IMR-90 (cell line): ENCODE results near the gene SLC9A9. TPM values are rescaled to one million over a fixed set of nuclear protein-coding genes. Genes with fewer than 3 reads are reported as not detected.

Experiments
- ATAC-seq: fragments of 200-7000 bp; cut with Tn5 transposase; 2 replicates; pipeline ENCODE4 v1.9.1; 2020; ENCODE audit warnings: low read depth, mild to moderate bottlenecking, moderate library complexity
- BruUV-seq: library from RNA; stranded (reverse); fragments of 400-500 nt; replicated peaks from 2 replicates; lab custom pipeline; 2021; lab: Mats Ljungman, UMichigan
- CTCF ChIA-PET: fragments of 300-600 bp; formaldehyde crosslinking; extraction: SDS; loops from one replicate; lab custom pipeline; 2021; ENCODE audit warnings: antibody characterized with exemption; lab: Yijun Ruan, JAX
- POLR2A ChIA-PET: fragments of 300-600 bp; sonication (Branson Sonifier 250); formaldehyde crosslinking; loops from one replicate; lab custom pipeline; 2022; ENCODE audit warnings: antibody characterized with exemption; ENCODE audit not compliant: unreplicated experiment; lab: Charles Lee
- DNase-seq: peaks from one replicate; pipeline ENCODE4 v3.0.0; 2013
- H2AFZ ChIP-seq: replicated peaks from 2 replicates; pipeline ENCODE3; 2013; ENCODE audit warnings: low read length, mild to moderate bottlenecking; ENCODE audit not compliant: poor library complexity
- H2AK5ac ChIP-seq: 2 replicates; pipeline ENCODE4 v1.6.1; 2013; ENCODE audit warnings: low read depth, low read length, inconsistent platforms
- H2AK9ac ChIP-seq: replicated peaks from 2 replicates; pipeline ENCODE3; 2013; ENCODE audit warnings: mild to moderate bottlenecking, low read depth, low read length, moderate library complexity; ENCODE audit not compliant: poor library complexity
- H2BK120ac ChIP-seq: 2 replicates; pipeline ENCODE4 v1.6.1; 2013; ENCODE audit warnings: low read depth, low read length, inconsistent platforms
- H2BK15ac ChIP-seq: 3 replicates; pipeline ENCODE4 v1.6.1; 2013; ENCODE audit warnings: low read depth, low read length, inconsistent platforms
- H2BK20ac ChIP-seq: 2 replicates; pipeline ENCODE4 v1.6.1; 2013; ENCODE audit warnings: low read depth, mild to moderate bottlenecking, inconsistent platforms, low read length, moderate library complexity
- H2BK5ac ChIP-seq: 2 replicates; pipeline ENCODE4 v1.6.1; 2013; ENCODE audit warnings: mild to moderate bottlenecking, low read depth, low read length, inconsistent platforms; ENCODE audit not compliant: poor library complexity, severe bottlenecking
- H3K14ac ChIP-seq: replicated peaks from 2 replicates; pipeline ENCODE4 v1.6.1; 2013; ENCODE audit warnings: low read depth, low read length, inconsistent platforms
- H3K18ac ChIP-seq: 2 replicates; pipeline ENCODE4 v1.6.1; 2013; ENCODE audit warnings: low read depth, low read length, control low read depth
- H3K23ac ChIP-seq: 2 replicates; pipeline ENCODE4 v1.6.1; 2013; ENCODE audit warnings: low read depth, low read length, inconsistent platforms
- H3K27ac ChIP-seq: 2 replicates; pipeline ENCODE4 v1.5.1; 2013; ENCODE audit warnings: mild to moderate bottlenecking, control low read depth, low read length; ENCODE audit not compliant: insufficient read depth
- H3K27me3 ChIP-seq: 2 replicates; pipeline ENCODE4 v1.6.1; 2013; ENCODE audit warnings: low read length; ENCODE audit not compliant: control insufficient read depth, insufficient read depth
- H3K36me3 ChIP-seq: 2 replicates; pipeline ENCODE4 v1.6.1; 2013; ENCODE audit warnings: low read length, mixed read lengths; ENCODE audit not compliant: control insufficient read depth, insufficient read depth
- H3K4ac ChIP-seq: 2 replicates; pipeline ENCODE4 v1.6.1; 2013; ENCODE audit warnings: low read depth, low read length, inconsistent platforms
- H3K4me1 ChIP-seq: 2 replicates; pipeline ENCODE4 v1.6.1; 2013; ENCODE audit warnings: low read length, mixed read lengths; ENCODE audit not compliant: control insufficient read depth, insufficient read depth
- H3K4me2 ChIP-seq: 2 replicates; pipeline ENCODE4 v1.6.1; 2013; ENCODE audit warnings: low read depth, mild to moderate bottlenecking, control low read depth, low read length, moderate library complexity
- H3K4me3 ChIP-seq: 2 replicates; pipeline ENCODE4 v1.5.1; 2013; ENCODE audit warnings: low read depth, mild to moderate bottlenecking, control low read depth, low read length, moderate library complexity; ENCODE audit not compliant: insufficient read depth
- H3K56ac ChIP-seq: 2 replicates; pipeline ENCODE4 v1.6.1; 2013; ENCODE audit warnings: low read length, inconsistent platforms; ENCODE audit not compliant: insufficient read depth; ENCODE audit errors: extremely low read depth
- H3K79me1 ChIP-seq, 2 experiments: 2 replicates each; pipeline ENCODE4 v1.6.1; 2013; ENCODE audit warnings: low read length in 2 of 2, inconsistent platforms in 1 of 2, low read depth in 1 of 2
- H3K9ac ChIP-seq: 2 replicates; pipeline ENCODE4 v1.6.1; 2013; ENCODE audit warnings: low read depth, low read length, control low read depth
- H3K9me1 ChIP-seq: 2 replicates; pipeline ENCODE4 v1.6.1; 2013; ENCODE audit warnings: low read length, inconsistent platforms; ENCODE audit not compliant: insufficient read depth
- H3K9me3 ChIP-seq: 2 replicates; pipeline ENCODE4 v1.6.1; 2013; ENCODE audit warnings: low read length; ENCODE audit not compliant: control insufficient read depth, insufficient read depth
- H4K20me1 ChIP-seq: 2 replicates; pipeline ENCODE4 v1.6.1; 2013; ENCODE audit warnings: low read length, inconsistent platforms; ENCODE audit not compliant: insufficient read depth
- H4K5ac ChIP-seq: 2 replicates; pipeline ENCODE4 v1.6.1; 2013; ENCODE audit warnings: mild to moderate bottlenecking, low read depth, low read length, control low read depth
- H4K8ac ChIP-seq, 2 experiments: 2 replicates each; pipeline ENCODE4 v1.6.1; 2013; ENCODE audit warnings: low read depth in 2 of 2, low read length in 2 of 2, control low read depth in 1 of 2, inconsistent platforms in 1 of 2
- H4K91ac ChIP-seq: 2 replicates; pipeline ENCODE4 v1.6.1; 2013; ENCODE audit warnings: low read depth, low read length, inconsistent platforms; ENCODE audit not compliant: insufficient read depth
- BHLHE40 ChIP-seq: fragments of 150-350 bp; IDR thresholded peaks from 2 replicates; pipeline ENCODE4 v1.6.1; 2016; ENCODE audit warnings: mild to moderate bottlenecking, low read depth, low read length
- CEBPB ChIP-seq: IDR thresholded peaks from 2 replicates; pipeline ENCODE4 v1.6.1; 2012; ENCODE audit warnings: low read depth, low read length, improper control_type of control experiment
- FOS ChIP-seq: fragments of 150-350 bp; IDR thresholded peaks from 2 replicates; pipeline ENCODE4 v1.6.1; 2016; ENCODE audit warnings: low read depth, low read length
- MAFK ChIP-seq: IDR thresholded peaks from 2 replicates; pipeline ENCODE4 v1.6.1; 2012; ENCODE audit warnings: low read depth, low read length, improper control_type of control experiment
- MAZ ChIP-seq: IDR thresholded peaks from 2 replicates; pipeline ENCODE4 v1.6.1; 2012; ENCODE audit warnings: low read depth, mild to moderate bottlenecking, low read length, improper control_type of control experiment, moderate library complexity, borderline replicate concordance
- MXI1 ChIP-seq: IDR thresholded peaks from 2 replicates; pipeline ENCODE4 v1.6.1; 2012; ENCODE audit warnings: low read depth, mild to moderate bottlenecking, low read length, moderate library complexity, borderline replicate concordance
- NFE2L2 ChIP-seq: fragments of 150-350 bp; IDR thresholded peaks from 2 replicates; pipeline ENCODE4 v1.6.1; 2016; ENCODE audit warnings: low read depth, mild to moderate bottlenecking, low read length
- POLR2A ChIP-seq: IDR thresholded peaks from 2 replicates; pipeline ENCODE4 v1.6.1; 2012; ENCODE audit warnings: mild to moderate bottlenecking, low read depth, low read length
- RAD21 ChIP-seq: IDR thresholded peaks from 2 replicates; pipeline ENCODE4 v1.6.1; 2012; ENCODE audit warnings: low read length, improper control_type of control experiment
- RCOR1 ChIP-seq: IDR thresholded peaks from 2 replicates; pipeline ENCODE4 v1.6.1; 2012; ENCODE audit warnings: mild to moderate bottlenecking, low read length, improper control_type of control experiment; ENCODE audit not compliant: insufficient replicate concordance
- RFX5 ChIP-seq: IDR thresholded peaks from 2 replicates; pipeline ENCODE4 v1.8.0; 2012; ENCODE audit warnings: low read depth, mild to moderate bottlenecking, low read length, moderate library complexity
- SMC3 ChIP-seq: fragments of 150-350 bp; IDR thresholded peaks from 2 replicates; pipeline ENCODE4 v1.6.1; 2016; ENCODE audit warnings: low read depth, mild to moderate bottlenecking, antibody characterized with exemption, low read length, moderate library complexity
- WGBS, 2 experiments: methylation state at CpG; one replicate each; pipeline versions ENCODE4 v1.1.5 to v1.1.7; 2013; ENCODE audit warnings: missing lambda C conversion rate in 2 of 2; ENCODE audit not compliant: insufficient read length in 1 of 2; ENCODE audit errors: extremely low coverage in 2 of 2; 5-methylcytosine and 5-hydroxymethylcytosine counted together
- dilution Hi-C: fragments of 300-500 bp; cut with HindIII; formaldehyde crosslinking; loops from one replicate; pipeline ENCODE4 v1.14.3; 2018; ENCODE audit warnings: low sequenced_read_pairs; ENCODE audit not compliant: unreplicated experiment
- in situ Hi-C: fragments of 300-500 bp; cut with MboI; formaldehyde crosslinking; loops from 3 replicates; pipeline ENCODE4 v1.14.3; 2019; ENCODE audit warnings: low sequenced_read_pairs, inconsistent platforms, mixed read lengths
- intact Hi-C: fragments of 100-400 bp; cut with micrococcal nuclease; formaldehyde crosslinking; loops from 2 replicates; pipeline ENCODE4 v1.10.0; 2022
- polyA plus RNA-seq, 3 experiments: library from polyadenylated mRNA; depleted of rRNA; stranded (reverse); fragments of >200 nt; gene quantifications; 2 replicates each; pipeline ENCODE4 v1.2.3, GENCODE V29; 2012; ENCODE audit warnings: low replicate concordance in 1 of 3
- total RNA-seq: library from RNA; depleted of rRNA; stranded (reverse); fragments of >200 nt; gene quantifications from 2 replicates; pipeline ENCODE4 v1.2.3, GENCODE V29; 2012
- TF ChIP-seq, protein P1 (sequence below): fragments of 150-350 bp; IDR thresholded peaks from 2 replicates; pipeline ENCODE4 v1.6.1; 2016; ENCODE audit warnings: low read depth, mild to moderate bottlenecking, low read length, moderate library complexity, borderline replicate concordance
- TF ChIP-seq, protein P2 (sequence below): conservative IDR thresholded peaks from 2 replicates; pipeline ENCODE4 v1.5.1; 2012; ENCODE audit warnings: mild to moderate bottlenecking, low read depth, low read length, improper control_type of control experiment
- TF ChIP-seq, protein P3 (sequence below): fragments of 150-350 bp; IDR thresholded peaks from 2 replicates; pipeline ENCODE4 v1.6.1; 2017; ENCODE audit warnings: mild to moderate bottlenecking, antibody characterized with exemption, low read length, low read depth

Gene SLC9A9
- total and polyA plus RNA-seq, 2 of the 4 experiments (the other 2 are of a cell fraction) = 1.4 to 2.3 TPM

DNA sequence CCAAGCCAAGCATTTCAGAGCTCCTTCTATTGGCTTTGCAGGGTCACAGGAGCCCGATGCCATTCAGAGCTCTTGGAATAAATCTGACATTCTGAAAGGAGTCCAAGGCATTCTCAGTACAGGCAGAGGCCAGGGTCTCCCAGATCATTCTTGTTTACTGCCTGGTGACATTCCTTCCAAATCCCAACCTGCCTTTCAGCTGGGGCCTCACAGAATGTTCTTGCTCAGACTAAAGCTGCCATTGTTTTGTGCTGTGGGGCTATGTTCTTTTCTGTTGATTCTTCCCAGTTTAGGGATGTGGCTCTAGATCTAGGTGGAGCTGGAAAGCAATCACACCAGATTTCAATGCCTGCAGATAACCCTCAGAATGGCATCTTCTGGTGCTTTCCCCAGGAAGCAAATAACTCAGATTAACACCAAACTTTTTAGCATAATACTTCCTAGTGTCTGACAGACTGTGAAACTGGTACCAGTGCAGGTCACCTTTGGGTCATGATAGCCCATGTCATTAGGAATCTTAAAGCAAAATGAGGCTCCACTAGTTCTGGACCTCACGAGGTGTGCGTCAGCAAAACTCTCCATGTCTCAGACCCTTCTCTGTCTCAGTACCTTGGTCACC is 561.8 kb downstream of the SLC9A9 start:
- Histone ChIP-seq H3K56ac (no peak overlapping the region), H3K27ac (no peak overlapping the region), H2BK20ac (no peak overlapping the region), H3K4ac (no peak overlapping the region), H3K9me1 (no peaks in the 10 kb centered on the region), H3K27me3 (peaks cover 8% of the 10 kb centered on the region; the same call in 1 of the 2 replicates), H3K4me1 (no peaks in the 10 kb centered on the region), H3K4me3 (no peak overlapping the region), H3K36me3 (no peaks in the 10 kb centered on the region), H2AK9ac (no peak overlapping the region), H4K20me1 (no peaks in the 10 kb centered on the region), H3K9ac (no peak overlapping the region), H2AFZ (no peak overlapping the region), H3K4me2 (no peak overlapping the region), H2BK15ac (no peak overlapping the region), H3K23ac (no peak overlapping the region), H4K8ac (no peak overlapping the region), H3K79me1 (no peaks in the 10 kb centered on the region), H4K91ac (no peak overlapping the region), H2AK5ac (no peak overlapping the region), H3K9me3 (no peaks in the 10 kb centered on the region), H3K18ac (no peak overlapping the region), H2BK120ac (no peak overlapping the region), H3K14ac (no peak overlapping the region), H4K5ac (no peak overlapping the region), H2BK5ac (no peak overlapping the region)
- TF ChIP-seq MAZ = no peak
- TF ChIP-seq RCOR1 = no peak
- no peak for TF ChIP-seq RFX5
- TF ChIP-seq, protein P1, sequence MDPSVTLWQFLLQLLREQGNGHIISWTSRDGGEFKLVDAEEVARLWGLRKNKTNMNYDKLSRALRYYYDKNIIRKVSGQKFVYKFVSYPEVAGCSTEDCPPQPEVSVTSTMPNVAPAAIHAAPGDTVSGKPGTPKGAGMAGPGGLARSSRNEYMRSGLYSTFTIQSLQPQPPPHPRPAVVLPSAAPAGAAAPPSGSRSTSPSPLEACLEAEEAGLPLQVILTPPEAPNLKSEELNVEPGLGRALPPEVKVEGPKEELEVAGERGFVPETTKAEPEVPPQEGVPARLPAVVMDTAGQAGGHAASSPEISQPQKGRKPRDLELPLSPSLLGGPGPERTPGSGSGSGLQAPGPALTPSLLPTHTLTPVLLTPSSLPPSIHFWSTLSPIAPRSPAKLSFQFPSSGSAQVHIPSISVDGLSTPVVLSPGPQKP = no peak
- TF ChIP-seq NFE2L2 = no peak
- TF ChIP-seq CEBPB = no peak
- TF ChIP-seq SMC3 = no peak
- no peak for TF ChIP-seq MXI1
- no peak for TF ChIP-seq POLR2A
- no peak for TF ChIP-seq FOS
- TF ChIP-seq, protein P2, sequence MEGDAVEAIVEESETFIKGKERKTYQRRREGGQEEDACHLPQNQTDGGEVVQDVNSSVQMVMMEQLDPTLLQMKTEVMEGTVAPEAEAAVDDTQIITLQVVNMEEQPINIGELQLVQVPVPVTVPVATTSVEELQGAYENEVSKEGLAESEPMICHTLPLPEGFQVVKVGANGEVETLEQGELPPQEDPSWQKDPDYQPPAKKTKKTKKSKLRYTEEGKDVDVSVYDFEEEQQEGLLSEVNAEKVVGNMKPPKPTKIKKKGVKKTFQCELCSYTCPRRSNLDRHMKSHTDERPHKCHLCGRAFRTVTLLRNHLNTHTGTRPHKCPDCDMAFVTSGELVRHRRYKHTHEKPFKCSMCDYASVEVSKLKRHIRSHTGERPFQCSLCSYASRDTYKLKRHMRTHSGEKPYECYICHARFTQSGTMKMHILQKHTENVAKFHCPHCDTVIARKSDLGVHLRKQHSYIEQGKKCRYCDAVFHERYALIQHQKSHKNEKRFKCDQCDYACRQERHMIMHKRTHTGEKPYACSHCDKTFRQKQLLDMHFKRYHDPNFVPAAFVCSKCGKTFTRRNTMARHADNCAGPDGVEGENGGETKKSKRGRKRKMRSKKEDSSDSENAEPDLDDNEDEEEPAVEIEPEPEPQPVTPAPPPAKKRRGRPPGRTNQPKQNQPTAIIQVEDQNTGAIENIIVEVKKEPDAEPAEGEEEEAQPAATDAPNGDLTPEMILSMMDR = no peak
- TF ChIP-seq RAD21 = no peak
- TF ChIP-seq, protein P3, sequence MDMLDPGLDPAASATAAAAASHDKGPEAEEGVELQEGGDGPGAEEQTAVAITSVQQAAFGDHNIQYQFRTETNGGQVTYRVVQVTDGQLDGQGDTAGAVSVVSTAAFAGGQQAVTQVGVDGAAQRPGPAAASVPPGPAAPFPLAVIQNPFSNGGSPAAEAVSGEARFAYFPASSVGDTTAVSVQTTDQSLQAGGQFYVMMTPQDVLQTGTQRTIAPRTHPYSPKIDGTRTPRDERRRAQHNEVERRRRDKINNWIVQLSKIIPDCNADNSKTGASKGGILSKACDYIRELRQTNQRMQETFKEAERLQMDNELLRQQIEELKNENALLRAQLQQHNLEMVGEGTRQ = no peak
- no peak for TF ChIP-seq MAFK
- TF ChIP-seq BHLHE40 = no peak
- no peak for ATAC-seq
- CTCF ChIA-PET = no interaction called here
- BruUV-seq = no TSS peak
- intact Hi-C loops = no loop called here
- WGBS, 2 experiments = 67% methylated on average over 1 of the region's 3 CpGs; no CpG with 5 or more reads in 1 of the 2 experiments
- in situ Hi-C loops = no loop called here
- no peak for DNase-seq
- POLR2A ChIA-PET = no interaction called here
- dilution Hi-C loops = no loop called here
